Measurements from ENCODE around the gene UPK3BL2.
"Not testable (repeated sequence)": the region's sequence is repeated elsewhere in the genome, so short reads cannot be mapped to it uniquely, and the experiment has no call there.

The UPK3BL2 gene

GRCh38 chr7:102494026-102494425, 49.5 kb downstream of the UPK3BL2 start:
- H3K36me3 ChIP-seq (ENCODE audit: control insufficient read depth, insufficient read depth, low read length); H3K4me3 ChIP-seq (ENCODE audit: insufficient read depth, low read depth, low read length); H3K27me3 ChIP-seq (ENCODE audit: control insufficient read depth, insufficient read depth, low read length, poor library complexity, severe bottlenecking); H3K27ac ChIP-seq (ENCODE audit: insufficient read depth, low read depth, low read length, poor library complexity, severe bottlenecking); H3K4me1 ChIP-seq (ENCODE audit: control insufficient read depth, insufficient read depth, low read length); H3K9me3 ChIP-seq (ENCODE audit: control insufficient read depth, low read length): not testable (repeated sequence)
- WGBS, 2 experiments, result 43 to 58% methylated on average over 2 to 4 of the region's 15 CpGs

- H3K27ac ChIP-seq (ENCODE audit: insufficient read depth, low read depth, low read length, poor library complexity, severe bottlenecking); H3K27me3 ChIP-seq (ENCODE audit: control insufficient read depth, insufficient read depth, low read length, poor library complexity, severe bottlenecking); H3K9me3 ChIP-seq (ENCODE audit: control insufficient read depth, low read length); H3K4me1 ChIP-seq (ENCODE audit: control insufficient read depth, insufficient read depth, low read length); H3K36me3 ChIP-seq (ENCODE audit: control insufficient read depth, insufficient read depth, low read length); H3K4me3 ChIP-seq (ENCODE audit: insufficient read depth, low read depth, low read length): not testable (repeated sequence)
- no CpG with 5 or more reads among the region's 33 CpGs for WGBS, 2 experiments
These were observed 50.1 kb downstream of the UPK3BL2 start for GRCh38 chr7:102493220-102493935.

- H3K27me3 ChIP-seq (ENCODE audit: control insufficient read depth, insufficient read depth, low read length, poor library complexity, severe bottlenecking); H3K27ac ChIP-seq (ENCODE audit: insufficient read depth, low read depth, low read length, poor library complexity, severe bottlenecking); H3K36me3 ChIP-seq (ENCODE audit: control insufficient read depth, insufficient read depth, low read length); H3K4me1 ChIP-seq (ENCODE audit: control insufficient read depth, insufficient read depth, low read length); H3K9me3 ChIP-seq (ENCODE audit: control insufficient read depth, low read length); H3K4me3 ChIP-seq (ENCODE audit: insufficient read depth, low read depth, low read length): not testable (repeated sequence)
- WGBS, 2 experiments, result 68 to 87% methylated on average over 3 of the region's 12 CpGs
These were observed 52.9 kb downstream of the UPK3BL2 start for GRCh38 chr7:102490529-102491075.
